GM12878 (cell line): ENCODE measurements around the gene LRGUK. TPM values are rescaled to one million over a fixed set of nuclear protein-coding genes. Genes with fewer than 3 reads are reported as not detected.

ENCODE experiments used
- ATAC-seq: fragments of 200-7000 bp; cut with Tn5 transposase; 3 replicates; pipeline ENCODE4 v1.9.1; 2020; ENCODE audit warnings: mild to moderate bottlenecking, moderate library complexity
- BruUV-seq: library from RNA; stranded (reverse); fragments of 400-500 nt; replicated peaks from 2 replicates; lab custom pipeline; 2021; lab: Mats Ljungman, UMichigan
- CTCF ChIA-PET: fragments of 300-600 bp; sonication (Branson Sonifier 250); formaldehyde crosslinking; extraction: SDS; loops from one replicate; lab custom pipeline; 2021; ENCODE audit warnings: inconsistent platforms; lab: Yijun Ruan, JAX
- POLR2A ChIA-PET: fragments of 350-600 bp; formaldehyde crosslinking; extraction: SDS; loops from one replicate; lab custom pipeline; 2021; ENCODE audit warnings: inconsistent platforms; lab: Charles Lee
- RAD21 ChIA-PET: fragments of 300-600 bp; sonication (Branson Sonifier 250); formaldehyde crosslinking; loops from one replicate; lab custom pipeline; 2023; ENCODE audit warnings: antibody characterized with exemption; ENCODE audit not compliant: unreplicated experiment; lab: Charles Lee
- SMC1A ChIA-PET: fragments of 300-600 bp; sonication (Branson Sonifier 250); formaldehyde crosslinking; loops from one replicate; lab custom pipeline; 2023; ENCODE audit not compliant: unreplicated experiment, uncharacterized antibody; lab: Charles Lee
- DNase-seq: peaks from one replicate; pipeline ENCODE4 v3.0.0-alpha.2; 2011; ENCODE audit warnings: low read depth, low spot score
- FAIRE-seq: peaks from 3 replicates; lab custom pipeline; 2011; peaks lifted over from hg19 to GRCh38; lab: Jason Lieb, UNC
- H2AFZ ChIP-seq: 2 replicates; pipeline ENCODE4 v1.6.0; 2011; ENCODE audit warnings: low read depth, low read length, control low read depth; ENCODE audit not compliant: control insufficient read depth
- H3K27ac ChIP-seq: 2 replicates; pipeline ENCODE4 v1.5.1; 2011; ENCODE audit warnings: control low read depth; ENCODE audit not compliant: control insufficient read depth, insufficient read depth
- H3K27me3 ChIP-seq, 2 experiments: replicated peaks in 1 of 2; 2 replicates each; pipeline versions ENCODE4 v1.6.0 to v1.6.1; 2011; ENCODE audit warnings: low read length in 1 of 2; ENCODE audit not compliant: control insufficient read depth in 2 of 2, insufficient read depth in 2 of 2
- H3K36me3 ChIP-seq, 2 experiments: 2 replicates each; pipeline ENCODE4 v1.5.1; 2011; ENCODE audit warnings: low read length in 1 of 2; ENCODE audit not compliant: control insufficient read depth in 2 of 2, insufficient read depth in 2 of 2
- H3K4me1 ChIP-seq: 2 replicates; pipeline ENCODE4 v1.6.1; 2011; ENCODE audit warnings: mild to moderate bottlenecking, low read length, moderate library complexity, mixed read lengths; ENCODE audit not compliant: control insufficient read depth, insufficient read depth
- H3K4me2 ChIP-seq: 2 replicates; pipeline ENCODE4 v1.6.0; 2011; ENCODE audit warnings: control low read depth; ENCODE audit not compliant: control insufficient read depth, insufficient read depth
- H3K4me3 ChIP-seq: fragments of 200-600 bp; sonication (generic); 2 replicates; pipeline ENCODE4 v1.5.1; 2016
- H3K79me2 ChIP-seq: 2 replicates; pipeline ENCODE4 v1.6.0; 2011; ENCODE audit warnings: low read length; ENCODE audit not compliant: control insufficient read depth, insufficient read depth
- H3K9ac ChIP-seq: 2 replicates; pipeline ENCODE4 v1.8.0; 2011; ENCODE audit warnings: low read length, control low read depth, mixed read lengths; ENCODE audit not compliant: control insufficient read depth, insufficient read depth
- H3K9me3 ChIP-seq: replicated peaks from 3 replicates; pipeline ENCODE4 v1.5.1; 2011; ENCODE audit warnings: mild to moderate bottlenecking, low read length; ENCODE audit not compliant: control insufficient read depth, insufficient read depth
- H4K20me1 ChIP-seq: 2 replicates; pipeline ENCODE4 v1.6.0; 2011; ENCODE audit not compliant: control insufficient read depth, insufficient read depth
- CUX1 ChIP-seq: IDR thresholded peaks from 2 replicates; pipeline ENCODE4 v1.6.1; 2012; ENCODE audit warnings: improper control_type of control experiment, low read depth, low read length; ENCODE audit not compliant: insufficient replicate concordance
- DPF2 ChIP-seq: fragments of 450-650 bp; IDR thresholded peaks from 2 replicates; pipeline ENCODE4 v1.6.1; 2017; ENCODE audit warnings: mild to moderate bottlenecking
- E2F8 ChIP-seq: fragments of 450-650 bp; IDR thresholded peaks from 2 replicates; pipeline ENCODE4 v1.6.1; 2018; ENCODE audit warnings: mild to moderate bottlenecking, low read depth, moderate library complexity; ENCODE audit not compliant: partially characterized antibody
- HDAC6 ChIP-seq: fragments of 200-600 bp; sonication (generic); IDR thresholded peaks from one replicate; pipeline ENCODE4 v1.8.0; 2017; ENCODE audit warnings: antibody characterized with exemption; ENCODE audit not compliant: unreplicated experiment
- JUNB ChIP-seq: IDR thresholded peaks from 2 replicates; pipeline ENCODE4 v1.6.1; 2016; ENCODE audit warnings: antibody characterized with exemption, mild to moderate bottlenecking
- LARP7 ChIP-seq: fragments of 450-650 bp; IDR thresholded peaks from 2 replicates; pipeline ENCODE4 v1.6.1; 2017; ENCODE audit warnings: mild to moderate bottlenecking
- SMARCA5 ChIP-seq: fragments of 450-650 bp; IDR thresholded peaks from 2 replicates; pipeline ENCODE4 v1.6.1; 2017; ENCODE audit warnings: mild to moderate bottlenecking
- SREBF2 ChIP-seq: IDR thresholded peaks from 2 replicates; pipeline ENCODE4 v1.6.1; 2012; ENCODE audit warnings: mild to moderate bottlenecking, low read length
- WGBS: methylation state at CpG from one replicate; pipeline ENCODE4 v1.1.6; 2016; ENCODE audit warnings: low lambda C conversion rate; ENCODE audit not compliant: insufficient replicate concordance, insufficient coverage; ENCODE audit errors: missing lambda C conversion rate; 5-methylcytosine and 5-hydroxymethylcytosine counted together
- in situ Hi-C: fragments of 300-500 bp; cut with MboI; formaldehyde crosslinking; loops from 9 replicates; pipeline ENCODE4 v1.14.3; 2018; ENCODE audit warnings: mixed read lengths
- intact Hi-C: fragments of 100-400 bp; cut with micrococcal nuclease; formaldehyde crosslinking; loops from one replicate; pipeline ENCODE4 v1.14.2; 2022; ENCODE audit not compliant: unreplicated experiment
- polyA plus RNA-seq, 11 experiments: library from polyadenylated mRNA; depleted of rRNA in 4 of 11; unstranded in 6 of 11; stranded (reverse) in 5 of 11; fragments of >200 nt; fragmentation: Nextera tagmentation in 4 of 11; fragmentation: Illumina TruSeq in 1 of 11; extraction: Ambion mirVana in 4 of 11; extraction: Trizol in 1 of 11; gene quantifications; 1 replicate in 1 of 11; 2 replicates in 10 of 11; pipeline versions ENCODE4 v1.2.1 to v1.2.3, GENCODE V29; 2011 to 2016; ENCODE audit warnings: inconsistent platforms in 2 of 11, missing spikeins in 2 of 11, low read depth in 1 of 11
- total RNA-seq, 4 experiments: library from RNA; depleted of rRNA in 3 of 4; stranded (reverse); fragments of >200 nt in 3 of 4; fragmentation: Illumina TruSeq in 1 of 4; extraction: Trizol in 1 of 4; gene quantifications; 2 replicates each; pipeline versions ENCODE4 v1.2.1 to v1.2.3, GENCODE V29; 2013 to 2021
- TF ChIP-seq, protein P1 (sequence below): IDR thresholded peaks from 2 replicates; pipeline ENCODE4 v1.6.1; 2011; ENCODE audit warnings: low read depth, mild to moderate bottlenecking, low read length, moderate library complexity, borderline replicate concordance; ENCODE audit errors: extremely low read depth

LRGUK gene
- total and polyA plus RNA-seq, 10 of the 15 experiments (the other 5 are each of a cell fraction or from before 2014, with no cell fraction given) = 0.04 to 0.14 (median 0.08) TPM; not detected in 3

GRCh38 chr7:134189559-134189958 is 62.4 kb downstream of the LRGUK start (continued):
- TF ChIP-seq, protein P1, sequence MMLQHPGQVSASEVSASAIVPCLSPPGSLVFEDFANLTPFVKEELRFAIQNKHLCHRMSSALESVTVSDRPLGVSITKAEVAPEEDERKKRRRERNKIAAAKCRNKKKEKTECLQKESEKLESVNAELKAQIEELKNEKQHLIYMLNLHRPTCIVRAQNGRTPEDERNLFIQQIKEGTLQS = no peak
- no peak for TF ChIP-seq DPF2

DNA sequence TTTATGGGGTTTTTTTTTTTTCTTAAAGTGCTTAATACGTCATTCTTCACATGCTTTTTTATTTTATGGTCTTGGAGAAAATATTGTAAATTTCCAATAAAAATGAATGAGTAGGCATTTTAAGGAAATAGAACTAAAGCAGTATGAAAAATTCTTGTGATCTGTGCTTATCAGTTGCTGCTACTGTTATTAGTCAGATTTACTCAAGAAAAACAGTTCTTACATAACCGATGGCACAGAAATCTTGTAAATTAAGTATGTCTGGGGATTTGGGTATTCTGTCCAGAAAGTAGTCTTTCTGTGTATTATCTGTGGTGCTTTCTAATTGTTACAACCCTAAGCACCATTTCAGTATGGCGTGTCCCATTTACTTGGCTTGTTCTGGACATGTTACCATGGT is 64.7 kb downstream of the LRGUK start:
- POLR2A ChIA-PET = no interaction called here
- intact Hi-C loops = no loop called here

DNA sequence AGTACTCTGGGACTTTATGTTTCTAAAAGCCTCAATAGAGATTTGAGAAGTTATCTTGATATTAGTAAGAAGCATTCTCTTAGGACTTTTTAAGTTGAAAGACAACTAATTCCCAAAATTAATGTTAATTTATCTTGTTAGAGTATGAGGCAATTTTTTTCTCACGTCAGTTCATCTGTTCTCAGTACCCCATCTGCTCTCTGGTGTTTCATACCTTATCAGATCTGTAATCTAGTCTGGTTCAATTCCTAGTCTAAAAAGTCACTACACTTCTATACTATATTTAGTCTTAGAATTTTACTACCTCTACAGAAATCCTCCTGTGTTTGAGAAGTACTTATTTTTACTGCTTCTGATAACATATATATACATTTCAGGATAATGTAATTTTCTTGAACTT is 66.1 kb downstream of the LRGUK start:
- Histone ChIP-seq H3K4me1 (no peaks in the 10 kb centered on the region), H3K4me2 (no peak overlapping the region), H3K27me3 (no peaks in the 10 kb centered on the region), H3K36me3 (no peaks in the 10 kb centered on the region), H3K9me3 (no peaks in the 10 kb centered on the region), H3K27ac (no peak overlapping the region), H2AFZ (no peak overlapping the region), H3K4me3 (no peak overlapping the region), H4K20me1 (no peaks in the 10 kb centered on the region), H3K79me2 (no peaks in the 10 kb centered on the region), H3K9ac (no peak overlapping the region)
- ChIA-PET SMC1A (no interaction called here), POLR2A (no interaction called here), CTCF (no interaction called here), RAD21 (no interaction called here)
- WGBS = 26% methylated on average over 1 of the region's 1 CpG
- no peak for ATAC-seq
- BruUV-seq = no TSS peak
- intact Hi-C loops = no loop called here
- FAIRE-seq = no peak
- no peak for DNase-seq
- in situ Hi-C loops = no loop called here
- TF ChIP-seq E2F8 = no peak
- TF ChIP-seq CUX1 = no peak
- no peak for TF ChIP-seq LARP7
- TF ChIP-seq HDAC6 = no peak

More for the DNA sequence above, 64.7 kb downstream of the LRGUK start:
- Histone ChIP-seq H4K20me1 (no peaks in the 10 kb centered on the region), H3K4me1 (no peaks in the 10 kb centered on the region), H3K9ac (no peak overlapping the region), H3K4me3 (no peak overlapping the region), H3K27ac (no peak overlapping the region), H3K4me2 (no peak overlapping the region), H3K79me2 (no peaks in the 10 kb centered on the region), H3K27me3 (no peaks in the 10 kb centered on the region), H3K9me3 (no peaks in the 10 kb centered on the region), H2AFZ (no peak overlapping the region), H3K36me3 (no peaks in the 10 kb centered on the region)
- ChIA-PET CTCF (no interaction called here), RAD21 (no interaction called here), SMC1A (no interaction called here)
- TF ChIP-seq SMARCA5 (no peak), SREBF2 (no peak), JUNB (0 out of 2 replicates have a peak, but pooled peaks have one; percentile 9)
- FAIRE-seq (no peak), DNase-seq (no peak), ATAC-seq (no peak)
- WGBS = 51% methylated on average over 3 of the region's 3 CpGs
- in situ Hi-C loops = no loop called here
- no TSS peak for BruUV-seq
